AG09309 (cell line): ENCODE measurements around the gene MTO1.
A peak's percentile ranks its signal among the peaks of the same experiment; 100 is the strongest.

ENCODE experiments used
- DNase-seq: peaks from one replicate; pipeline ENCODE4 v3.0.0-alpha.2; 2010; ENCODE audit warnings: low read depth
- H3K4me3 ChIP-seq: 2 replicates; pipeline ENCODE4 v1.5.1; 2011; ENCODE audit warnings: mild to moderate bottlenecking, low read depth, low read length, moderate library complexity; ENCODE audit not compliant: control insufficient read depth
- TF ChIP-seq, protein P1 (sequence below): IDR thresholded peaks from 2 replicates; pipeline ENCODE4 v1.5.1; 2011; ENCODE audit warnings: mild to moderate bottlenecking, low read depth, low read length, inconsistent platforms; ENCODE audit not compliant: insufficient read depth, control insufficient read depth; ENCODE audit errors: missing control alignments

The MTO1 gene

DNA sequence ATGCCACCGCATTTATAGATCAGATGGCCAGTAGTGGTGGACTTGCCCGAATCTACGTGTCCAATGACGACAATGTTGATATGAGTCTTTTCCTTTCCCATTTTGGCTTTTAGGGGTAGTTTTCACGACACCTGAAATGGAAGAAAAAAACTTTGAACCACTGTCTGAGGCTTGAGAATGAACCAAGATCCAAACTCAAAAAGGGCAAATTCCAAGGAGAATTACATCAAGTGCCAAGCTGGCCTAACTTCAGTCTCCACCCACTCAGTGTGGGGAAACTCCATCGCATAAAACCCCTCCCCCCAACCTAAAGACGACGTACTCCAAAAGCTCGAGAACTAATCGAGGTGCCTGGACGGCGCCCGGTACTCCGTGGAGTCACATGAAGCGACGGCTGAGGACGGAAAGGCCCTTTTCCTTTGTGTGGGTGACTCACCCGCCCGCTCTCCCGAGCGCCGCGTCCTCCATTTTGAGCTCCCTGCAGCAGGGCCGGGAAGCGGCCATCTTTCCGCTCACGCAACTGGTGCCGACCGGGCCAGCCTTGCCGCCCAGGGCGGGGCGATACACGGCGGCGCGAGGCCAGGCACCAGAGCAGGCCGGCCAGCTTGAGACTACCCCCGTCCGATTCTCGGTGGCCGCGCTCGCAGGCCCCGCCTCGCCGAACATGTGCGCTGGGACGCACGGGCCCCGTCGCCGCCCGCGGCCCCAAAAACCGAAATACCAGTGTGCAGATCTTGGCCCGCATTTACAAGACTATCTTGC, 58.6 kb downstream of the MTO1 start:
- TF ChIP-seq, protein P1, sequence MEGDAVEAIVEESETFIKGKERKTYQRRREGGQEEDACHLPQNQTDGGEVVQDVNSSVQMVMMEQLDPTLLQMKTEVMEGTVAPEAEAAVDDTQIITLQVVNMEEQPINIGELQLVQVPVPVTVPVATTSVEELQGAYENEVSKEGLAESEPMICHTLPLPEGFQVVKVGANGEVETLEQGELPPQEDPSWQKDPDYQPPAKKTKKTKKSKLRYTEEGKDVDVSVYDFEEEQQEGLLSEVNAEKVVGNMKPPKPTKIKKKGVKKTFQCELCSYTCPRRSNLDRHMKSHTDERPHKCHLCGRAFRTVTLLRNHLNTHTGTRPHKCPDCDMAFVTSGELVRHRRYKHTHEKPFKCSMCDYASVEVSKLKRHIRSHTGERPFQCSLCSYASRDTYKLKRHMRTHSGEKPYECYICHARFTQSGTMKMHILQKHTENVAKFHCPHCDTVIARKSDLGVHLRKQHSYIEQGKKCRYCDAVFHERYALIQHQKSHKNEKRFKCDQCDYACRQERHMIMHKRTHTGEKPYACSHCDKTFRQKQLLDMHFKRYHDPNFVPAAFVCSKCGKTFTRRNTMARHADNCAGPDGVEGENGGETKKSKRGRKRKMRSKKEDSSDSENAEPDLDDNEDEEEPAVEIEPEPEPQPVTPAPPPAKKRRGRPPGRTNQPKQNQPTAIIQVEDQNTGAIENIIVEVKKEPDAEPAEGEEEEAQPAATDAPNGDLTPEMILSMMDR, result no peak
- peak overlapping the region; percentile 87 for H3K4me3 ChIP-seq
- DNase-seq, result peak; percentile 52

- H3K4me3 ChIP-seq, result peak within 1 kb of the TSS; percentile 87
- peak; percentile 99 for DNase-seq
- TF ChIP-seq, protein P1, result no peak
Measured at GRCh38 chr6:73520688-73521350, 59.3 kb downstream of the MTO1 start, which contains the start of gene EEF1A1. TSS of gene EEF1A1 (minus strand) at chr6:73521032. CDS start at chr6:73520026, 1,006 bp downstream.

DNA sequence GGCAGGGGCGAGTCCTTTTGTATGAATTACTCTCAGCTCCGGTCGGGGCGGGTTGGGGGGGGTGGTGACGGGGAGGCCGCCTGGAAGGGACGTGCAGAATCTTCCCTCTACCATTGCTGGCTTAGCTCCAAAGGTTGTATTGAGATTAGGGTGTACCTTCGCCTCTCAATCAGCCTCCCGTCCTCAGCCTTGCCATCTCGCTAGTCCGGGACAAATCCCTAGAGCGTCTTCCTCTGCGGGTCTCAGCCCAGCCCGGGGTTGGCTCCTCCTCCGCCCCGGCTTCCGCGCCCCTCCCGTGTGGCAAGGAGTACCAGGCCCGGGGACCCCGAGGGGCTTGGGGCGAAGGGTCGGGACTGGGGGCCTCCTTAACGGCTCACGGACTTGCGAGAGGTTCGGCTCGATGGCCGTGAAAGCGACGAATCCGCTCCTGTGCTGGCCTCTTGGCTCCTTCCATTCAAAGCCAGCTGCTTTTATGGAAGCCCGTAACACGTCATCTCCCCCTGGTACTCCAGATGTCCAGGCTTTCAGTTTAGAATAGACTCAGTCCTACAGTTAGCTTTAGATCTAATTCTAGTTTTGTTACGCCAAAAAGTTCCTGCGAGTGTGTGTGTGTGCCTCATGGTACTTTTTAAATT, 59.9 kb downstream of the MTO1 start:
- peak overlapping the region; percentile 52 for H3K4me3 ChIP-seq
- peak; percentile 59 for DNase-seq
- TF ChIP-seq, protein P1, result no peak

DNA sequence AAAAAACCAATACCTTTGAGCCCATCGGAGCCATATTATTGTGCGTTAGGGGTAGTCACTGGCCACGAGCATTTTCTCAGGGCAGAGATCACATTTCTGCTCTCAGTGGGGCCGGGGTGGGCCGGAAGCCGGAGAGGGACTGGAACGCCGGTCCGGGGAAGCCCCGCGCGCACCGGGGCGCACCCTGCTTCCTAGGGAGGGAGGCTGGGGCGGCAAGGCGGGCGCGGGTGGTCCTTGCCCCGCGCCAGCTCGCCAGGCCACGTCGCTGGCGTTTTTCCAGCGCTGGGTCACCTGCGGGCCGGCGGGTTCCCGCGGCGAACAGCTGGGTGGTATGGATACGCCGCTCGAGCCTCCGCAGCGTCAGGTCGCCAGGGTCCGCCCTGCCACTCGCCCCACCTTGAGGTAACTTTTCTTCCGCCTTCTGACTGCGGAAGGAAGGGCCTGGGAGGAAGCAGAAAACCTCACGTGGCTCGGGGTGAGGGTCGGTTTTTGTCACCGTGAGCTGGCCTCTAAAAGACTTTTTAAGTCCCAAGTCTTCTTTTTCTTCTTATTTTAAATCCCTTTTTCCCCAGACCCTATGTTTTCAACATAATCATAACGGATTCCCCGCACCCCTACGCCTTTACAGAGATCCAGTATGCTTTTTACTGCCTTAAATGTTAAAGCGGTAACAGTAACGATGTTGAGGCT, 62.0 kb downstream of the MTO1 start:
- TF ChIP-seq, protein P1, result no peak
- peak overlapping the region; percentile 47 for H3K4me3 ChIP-seq
- no peak for DNase-seq

- TF ChIP-seq, protein P1, result no peak
- H3K4me3 ChIP-seq, result no peak overlapping the region
- DNase-seq, result no peak
Measured at GRCh38 chr6:73525546-73526330, 64.2 kb downstream of the MTO1 start.
